NCI-H128 (cell line): ENCODE results near the gene HMCN2.

ENCODE experiments used
- DNase-seq: peaks from one replicate; lab custom pipeline; 2025; ENCODE audit not compliant: unreplicated experiment; lab: John Stamatoyannopoulos, UW

HMCN2 gene

DNA sequence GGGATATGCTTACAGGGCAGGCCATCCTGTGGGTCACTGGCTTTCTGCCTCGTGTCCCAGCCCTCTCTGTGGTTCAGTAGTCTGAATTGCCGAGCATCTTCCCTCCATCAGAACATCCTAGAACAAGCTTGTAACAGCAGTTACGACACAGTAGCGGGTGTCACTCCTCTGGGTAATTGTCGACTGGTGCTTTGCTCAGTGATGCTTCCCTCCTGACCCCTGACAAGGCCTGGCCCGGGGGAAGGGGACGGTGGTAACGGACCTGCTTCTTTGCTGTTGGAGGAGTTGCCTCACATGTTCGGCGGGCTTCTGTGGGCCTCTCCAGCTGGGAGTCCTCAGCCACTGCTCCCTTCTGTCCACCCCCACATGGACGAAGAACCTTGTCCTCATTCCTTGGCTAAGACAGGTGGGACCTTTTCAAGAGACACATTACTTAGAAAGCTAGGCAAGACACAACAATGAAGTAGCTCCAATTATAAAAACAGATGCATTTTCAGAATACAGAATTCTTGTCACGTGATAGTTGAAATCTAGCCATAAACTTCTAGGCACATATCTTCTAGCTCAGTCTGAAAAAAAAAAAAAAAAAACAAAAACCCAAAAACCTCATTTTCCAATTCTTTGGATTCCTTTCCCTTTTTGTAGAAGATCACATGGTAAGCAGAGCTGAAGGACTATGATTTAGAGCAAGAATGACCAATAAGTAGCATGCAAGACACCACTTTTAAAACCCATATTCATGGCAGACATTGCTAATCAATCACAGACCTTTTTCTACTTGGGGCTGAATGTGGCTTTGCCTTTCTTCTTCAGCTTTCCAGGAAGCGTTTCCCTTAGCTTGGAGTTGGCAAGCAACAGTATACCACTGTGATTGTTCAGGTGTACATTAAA is 25.0 kb downstream of the HMCN2 start:
- no peak for DNase-seq

DNA sequence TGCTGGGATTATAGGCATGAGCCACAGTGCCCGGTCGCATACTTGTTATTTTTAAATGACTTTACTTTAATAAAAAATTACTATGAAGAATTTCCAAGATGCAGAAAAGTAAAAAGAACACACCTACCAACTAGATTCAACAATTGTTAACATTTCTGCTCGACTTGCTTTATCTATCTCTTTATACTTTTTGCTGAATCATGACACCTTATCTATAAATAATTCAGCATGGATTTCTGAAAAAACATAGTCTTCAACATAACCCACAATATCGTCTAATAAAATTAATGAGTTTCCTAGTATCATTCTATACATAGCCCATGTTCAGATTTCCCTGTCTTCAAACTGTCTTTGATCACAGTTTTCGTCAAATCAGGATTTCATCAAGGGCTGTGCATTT is 25.9 kb downstream of the HMCN2 start:
- DNase-seq, result no peak

DNA sequence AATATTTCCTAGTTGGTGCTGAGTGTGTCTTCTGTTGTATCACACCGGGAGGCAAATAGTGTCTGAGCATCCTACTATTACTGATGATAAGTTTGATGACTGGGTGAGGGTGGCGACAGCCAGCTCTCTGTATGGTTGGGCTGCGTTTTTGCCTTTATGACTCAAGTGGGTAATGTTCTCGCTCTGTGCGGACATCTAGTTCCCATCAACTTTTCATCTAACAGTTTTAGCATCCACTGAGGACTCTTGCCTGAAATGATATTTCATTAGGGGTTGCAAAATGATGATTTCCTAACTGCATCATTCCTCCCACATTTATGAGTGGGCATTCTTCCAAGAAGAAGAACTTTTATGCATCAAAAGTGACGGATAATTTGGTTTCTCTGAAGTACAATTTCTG is 26.5 kb downstream of the HMCN2 start:
- no peak for DNase-seq

DNA sequence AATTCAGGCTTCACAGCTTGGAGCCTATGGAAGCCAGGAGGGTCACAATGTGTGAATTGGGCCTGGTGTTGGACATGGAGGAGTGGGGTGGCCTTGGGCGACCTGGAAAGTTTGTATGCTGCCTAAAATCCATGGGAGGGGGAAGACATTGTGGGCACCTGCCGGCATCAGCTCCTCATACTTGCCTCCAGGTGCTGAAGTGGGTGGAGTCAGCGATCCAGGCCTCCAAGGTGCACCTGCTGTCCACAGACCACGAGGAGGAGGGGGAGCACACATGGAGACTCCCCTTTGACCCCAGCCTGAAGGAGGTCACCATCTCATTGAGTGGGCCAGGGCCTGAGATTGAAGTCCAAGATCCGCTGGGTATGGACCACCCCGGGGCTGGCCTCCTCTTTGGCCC is 29.1 kb downstream of the HMCN2 start:
- DNase-seq, result no peak

GRCh38 chr9:130295431-130295830 is 29.9 kb downstream of the HMCN2 start:
- no peak for DNase-seq

GRCh38 chr9:130295945-130296782 is 30.6 kb downstream of the HMCN2 start:
- DNase-seq, result no peak

DNA sequence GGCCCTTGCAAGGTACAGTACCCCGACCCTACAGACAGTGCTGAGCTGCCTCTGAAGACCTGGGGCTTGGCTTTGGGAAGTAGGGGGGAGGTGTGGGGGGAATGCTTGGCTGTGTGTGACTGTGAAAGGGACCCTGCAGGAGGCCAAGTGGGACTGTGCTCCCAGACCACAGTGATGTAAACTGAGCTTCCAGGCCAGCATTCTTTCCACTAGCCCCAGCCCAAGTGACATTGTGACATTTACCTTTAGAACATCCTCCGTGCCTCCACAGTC is 31.2 kb downstream of the HMCN2 start:
- no peak for DNase-seq

- no peak for DNase-seq
Measured at GRCh38 chr9:130297371-130297770, 31.8 kb downstream of the HMCN2 start.

DNA sequence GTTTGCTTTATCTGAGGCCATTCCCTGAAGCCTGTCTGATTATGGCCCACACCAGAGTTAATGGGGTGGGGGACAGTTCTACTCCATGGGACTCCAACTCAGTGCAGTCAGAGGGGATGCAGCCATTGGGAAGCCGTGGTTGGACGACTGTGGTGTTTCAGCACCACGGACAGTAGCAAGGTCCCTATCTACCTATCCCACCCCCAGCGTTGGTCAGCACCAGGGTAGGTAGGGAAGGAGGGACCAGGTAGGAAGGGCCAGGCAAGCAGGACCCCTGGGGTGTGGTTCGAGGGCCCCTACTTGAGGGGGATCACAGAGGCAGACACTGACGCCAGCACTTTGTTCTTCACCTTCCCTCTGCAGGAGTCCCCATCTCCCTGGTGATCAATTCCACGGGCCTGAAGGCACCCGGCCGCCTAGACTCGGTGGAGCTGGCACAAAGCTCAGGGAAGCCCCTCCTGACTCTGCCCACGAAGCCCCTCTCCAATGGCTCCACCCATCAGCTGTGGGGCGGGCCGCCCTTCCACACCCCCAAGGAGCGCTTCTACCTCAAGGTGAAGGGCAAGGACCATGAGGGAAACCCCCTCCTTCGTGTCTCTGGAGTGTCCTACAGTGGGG is 33.2 kb downstream of the HMCN2 start:
- DNase-seq, result no peak

GRCh38 chr9:130299785-130300615 is 34.4 kb downstream of the HMCN2 start:
- DNase-seq, result no peak

DNA sequence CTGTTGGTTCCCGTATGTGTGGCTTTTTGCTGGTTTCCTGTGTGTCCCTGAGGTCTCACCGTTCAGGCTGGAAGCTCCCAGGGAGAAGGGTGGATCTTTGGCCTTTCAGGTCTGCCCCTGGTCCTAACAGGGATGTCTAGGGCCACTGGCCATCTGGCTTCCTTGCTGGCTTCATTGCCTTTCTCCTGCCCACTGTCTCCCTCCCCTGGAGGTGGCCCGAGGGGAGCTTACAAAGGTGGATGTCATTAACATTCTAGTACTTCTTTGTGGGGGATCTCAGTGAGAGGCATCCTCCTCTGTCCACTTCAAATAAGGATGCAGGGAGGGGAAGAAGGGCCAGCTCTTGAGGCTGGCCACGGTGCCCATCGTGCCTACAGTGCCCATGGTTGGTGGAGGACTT is 35.2 kb downstream of the HMCN2 start:
- DNase-seq, result no peak

DNA sequence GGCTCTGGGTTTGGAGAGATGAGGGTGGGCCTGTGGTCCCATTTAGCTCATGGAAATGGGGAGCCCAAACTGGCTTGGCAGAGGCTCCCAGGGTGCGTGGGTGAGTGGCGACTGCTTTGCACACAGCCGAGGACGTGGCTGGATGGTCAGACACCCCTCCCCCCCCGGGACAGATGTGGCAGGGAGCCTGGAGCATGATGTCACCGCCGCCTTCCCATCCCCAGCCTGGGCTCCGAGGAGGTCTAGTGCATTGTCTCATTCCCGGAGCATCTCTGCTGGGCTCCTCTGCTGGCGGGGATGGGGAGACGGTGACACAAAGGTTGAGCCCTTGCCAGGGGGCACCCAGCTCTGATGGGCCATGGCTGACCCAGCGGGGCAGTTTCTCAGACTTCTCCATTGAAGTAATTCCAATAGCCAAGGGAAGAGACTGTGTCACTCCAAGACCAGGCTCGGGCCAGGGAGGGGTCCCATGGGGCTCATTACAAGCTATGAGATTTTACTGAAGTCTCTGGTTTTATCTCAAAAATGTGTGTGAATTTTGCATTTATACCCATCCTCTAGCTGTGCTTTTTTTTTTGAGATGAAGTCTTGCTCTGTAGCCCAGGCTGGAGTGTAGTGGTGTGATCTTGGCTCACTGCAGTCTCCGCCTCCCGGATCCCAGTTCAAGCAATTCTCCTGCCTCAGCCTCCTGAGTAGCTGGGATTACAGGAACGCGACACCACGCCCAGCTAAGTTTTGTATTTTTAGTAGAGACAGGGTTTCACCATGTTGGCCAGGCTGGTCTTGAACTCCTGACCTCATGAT is 36.1 kb downstream of the HMCN2 start:
- no peak for DNase-seq

GRCh38 chr9:130302785-130303612 is 37.4 kb downstream of the HMCN2 start:
- DNase-seq, result no peak

DNA sequence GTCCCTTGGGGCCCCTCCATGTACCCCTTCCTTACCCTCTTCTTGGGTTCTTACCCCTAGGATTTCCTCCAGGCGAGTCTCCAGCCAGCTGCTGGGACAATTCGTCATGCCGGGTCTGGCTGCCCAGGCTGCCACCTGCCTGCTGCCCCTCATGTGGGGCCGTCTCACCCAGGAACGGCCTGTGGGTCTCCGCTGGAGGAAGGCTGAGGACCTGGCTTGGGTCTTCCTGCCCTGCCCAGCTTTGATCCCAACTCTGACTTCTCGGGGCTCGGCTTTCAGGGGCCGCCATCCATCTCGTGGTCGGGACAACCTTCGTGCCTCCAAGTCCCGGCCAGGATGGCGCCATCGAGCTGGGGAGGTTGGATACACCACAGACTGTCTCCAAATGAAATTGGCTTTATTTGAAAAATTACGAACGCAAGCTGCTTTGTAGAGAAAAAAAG is 38.1 kb downstream of the HMCN2 start:
- no peak for DNase-seq

- DNase-seq, result no peak
Measured at GRCh38 chr9:130304116-130304515, 38.6 kb downstream of the HMCN2 start.

DNA sequence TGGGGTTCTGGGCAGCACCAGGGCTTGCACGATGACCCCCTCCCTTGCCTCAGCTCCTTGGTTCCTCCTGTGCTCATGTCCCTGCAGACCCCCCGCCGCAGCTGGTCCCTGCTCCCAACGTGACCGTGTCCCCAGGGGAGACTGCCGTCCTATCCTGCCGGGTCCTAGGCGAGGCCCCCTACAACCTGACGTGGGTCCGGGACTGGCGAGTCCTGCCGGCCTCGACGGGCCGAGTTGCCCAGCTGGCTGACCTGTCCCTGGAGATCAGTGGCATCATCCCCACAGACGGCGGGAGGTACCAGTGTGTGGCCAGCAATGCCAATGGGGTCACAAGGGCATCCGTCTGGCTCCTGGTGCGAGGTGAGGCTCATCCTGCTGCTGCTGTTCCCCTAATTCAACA is 39.1 kb downstream of the HMCN2 start:
- DNase-seq, result no peak

DNA sequence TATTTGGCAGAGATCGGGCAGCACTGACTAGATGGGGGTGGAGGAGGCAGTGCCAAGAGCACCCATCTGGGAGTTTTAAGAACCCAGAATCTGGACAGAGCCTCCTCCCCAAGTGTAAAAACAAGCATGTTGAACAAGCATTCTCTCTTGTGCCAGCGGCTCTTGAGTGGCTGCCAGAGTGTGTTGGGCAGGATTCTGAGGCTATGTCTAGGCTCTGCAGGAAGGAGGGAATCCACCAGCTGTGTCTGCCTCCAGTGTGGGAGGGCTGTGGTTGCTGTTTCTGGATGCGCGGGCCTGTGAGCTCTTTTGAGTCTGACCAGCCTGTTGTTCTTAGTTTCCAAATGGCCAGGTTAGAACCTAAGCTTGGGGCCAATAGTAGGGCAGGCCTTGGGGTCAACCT is 39.8 kb downstream of the HMCN2 start:
- DNase-seq, result no peak

- DNase-seq, result no peak
Measured at GRCh38 chr9:130306823-130307666, 41.5 kb downstream of the HMCN2 start.

- DNase-seq, result no peak
Measured at GRCh38 chr9:130307667-130307943, 42.0 kb downstream of the HMCN2 start.
